B cell (primary cell): ENCODE data around the gene CCDC91.

Experiments used
- CTCF ChIP-seq: fragments of 200-600 bp; IDR thresholded peaks from one replicate; pipeline ENCODE4 v1.8.0; 2022; ENCODE audit warnings: antibody characterized with exemption, mild to moderate bottlenecking
- EZH2 ChIP-seq: IDR thresholded peaks from 2 replicates; pipeline ENCODE4 v1.6.1; 2012; ENCODE audit warnings: borderline replicate concordance, low read depth, mild to moderate bottlenecking, moderate library complexity, low read length; ENCODE audit not compliant: insufficient read depth, poor library complexity, severe bottlenecking

GRCh38 chr12:28550757-28551704, 360.8 kb downstream of the CCDC91 start:
- TF ChIP-seq EZH2 (no peak), CTCF (no peak)
